Peyer's patch (tissue), 4 donors: Measurements from ENCODE around the gene FAM20B. TPM values are rescaled to one million over a fixed set of nuclear protein-coding genes. Genes with fewer than 3 reads are reported as not detected.

Experiments used
- DNase-seq, 3 donors: peaks; one replicate each; pipeline ENCODE4 v3.0.0-alpha.2; 2017 to 2019
- H3K27ac ChIP-seq, 4 donors: fragments of 200-600 bp; sonication (generic); one replicate each; pipeline ENCODE4 v1.5.1; 2016 to 2019
- H3K27me3 ChIP-seq, 2 donors: fragments of 200-600 bp; sonication (generic); one replicate each; pipeline ENCODE4 v1.5.1; 2019
- H3K36me3 ChIP-seq, 3 donors: fragments of 200-600 bp; sonication (generic); one replicate each; pipeline ENCODE4 v1.5.1; 2016 to 2019
- H3K4me1 ChIP-seq, 4 donors: fragments of 200-600 bp; sonication (generic); one replicate each; pipeline ENCODE4 v1.5.1; 2016 to 2019
- H3K4me3 ChIP-seq, 4 donors: fragments of 200-600 bp; sonication (generic); 1 replicate in 3 of 4; 2 replicates in 1 of 4; pipeline ENCODE4 v1.5.1; 2016 to 2019; ENCODE audit warnings: mild to moderate bottlenecking in 1 of 4
- H3K9me3 ChIP-seq, 4 donors: fragments of 200-600 bp; sonication (generic); one replicate each; pipeline ENCODE4 v1.5.1; 2016 to 2019; ENCODE audit warnings: mild to moderate bottlenecking in 1 of 4
- POLR2A ChIP-seq, 2 donors: fragments of 450-650 bp; IDR thresholded peaks; one replicate each; pipeline ENCODE4 v1.5.1; 2017; ENCODE audit warnings: antibody characterized with exemption in 2 of 2, mild to moderate bottlenecking in 2 of 2, moderate library complexity in 2 of 2
- total RNA-seq, 4 donors: library from RNA; depleted of rRNA; stranded (reverse); fragments of >200 nt; gene quantifications; one replicate each; pipeline ENCODE4 v1.1.0, GENCODE V29; 2016
- TF ChIP-seq, protein P1 (sequence below), 6 experiments: fragments of 450-650 bp in 4 of 6; fragments of 200-600 bp in 2 of 6; sonication (generic) in 1 of 6; IDR thresholded peaks; one replicate each; pipeline ENCODE4 v1.5.1; 2017 to 2019; ENCODE audit warnings: antibody characterized with exemption in 6 of 6, mild to moderate bottlenecking in 3 of 6, moderate library complexity in 1 of 6

Gene FAM20B
- total RNA-seq, 4 donors from 2014 or later = 13.8 to 18.8 (median 17.2) TPM

DNA sequence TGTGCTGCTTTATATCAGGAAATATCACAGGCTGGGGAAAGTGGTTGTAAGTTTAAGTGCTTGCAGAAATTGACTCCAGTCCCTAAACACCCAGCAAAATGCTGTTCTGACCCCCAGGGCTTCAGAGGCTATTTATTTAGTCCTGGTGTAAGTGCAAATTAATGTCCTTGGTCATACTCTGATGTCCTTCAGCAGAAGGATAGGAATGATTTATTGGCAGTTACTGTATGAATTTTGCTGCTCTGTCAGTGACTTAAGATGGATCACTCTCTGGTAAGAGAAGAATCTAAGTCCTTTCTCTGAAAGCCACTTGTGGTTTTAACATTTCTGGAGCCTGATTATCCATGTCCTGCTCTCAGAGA lies 21.9 kb downstream of the FAM20B start:
- no peak overlapping the region for H3K4me3 ChIP-seq
- no peak for DNase-seq
- H3K4me1 ChIP-seq = no peaks in the 10 kb centered on the region
- H3K27ac ChIP-seq = no peak overlapping the region
- H3K27me3 ChIP-seq = no peaks in the 10 kb centered on the region
- H3K9me3 ChIP-seq = no peaks in the 10 kb centered on the region
- TF ChIP-seq, protein P1, sequence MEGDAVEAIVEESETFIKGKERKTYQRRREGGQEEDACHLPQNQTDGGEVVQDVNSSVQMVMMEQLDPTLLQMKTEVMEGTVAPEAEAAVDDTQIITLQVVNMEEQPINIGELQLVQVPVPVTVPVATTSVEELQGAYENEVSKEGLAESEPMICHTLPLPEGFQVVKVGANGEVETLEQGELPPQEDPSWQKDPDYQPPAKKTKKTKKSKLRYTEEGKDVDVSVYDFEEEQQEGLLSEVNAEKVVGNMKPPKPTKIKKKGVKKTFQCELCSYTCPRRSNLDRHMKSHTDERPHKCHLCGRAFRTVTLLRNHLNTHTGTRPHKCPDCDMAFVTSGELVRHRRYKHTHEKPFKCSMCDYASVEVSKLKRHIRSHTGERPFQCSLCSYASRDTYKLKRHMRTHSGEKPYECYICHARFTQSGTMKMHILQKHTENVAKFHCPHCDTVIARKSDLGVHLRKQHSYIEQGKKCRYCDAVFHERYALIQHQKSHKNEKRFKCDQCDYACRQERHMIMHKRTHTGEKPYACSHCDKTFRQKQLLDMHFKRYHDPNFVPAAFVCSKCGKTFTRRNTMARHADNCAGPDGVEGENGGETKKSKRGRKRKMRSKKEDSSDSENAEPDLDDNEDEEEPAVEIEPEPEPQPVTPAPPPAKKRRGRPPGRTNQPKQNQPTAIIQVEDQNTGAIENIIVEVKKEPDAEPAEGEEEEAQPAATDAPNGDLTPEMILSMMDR (IDR thresholded peaks at IDR 0.05) = no peak
- TF ChIP-seq POLR2A (IDR thresholded peaks at IDR 0.05) = no peak
- H3K36me3 ChIP-seq = peaks cover 0 to 11% (median 0%) of the 10 kb centered on the region in 3 donors

DNA sequence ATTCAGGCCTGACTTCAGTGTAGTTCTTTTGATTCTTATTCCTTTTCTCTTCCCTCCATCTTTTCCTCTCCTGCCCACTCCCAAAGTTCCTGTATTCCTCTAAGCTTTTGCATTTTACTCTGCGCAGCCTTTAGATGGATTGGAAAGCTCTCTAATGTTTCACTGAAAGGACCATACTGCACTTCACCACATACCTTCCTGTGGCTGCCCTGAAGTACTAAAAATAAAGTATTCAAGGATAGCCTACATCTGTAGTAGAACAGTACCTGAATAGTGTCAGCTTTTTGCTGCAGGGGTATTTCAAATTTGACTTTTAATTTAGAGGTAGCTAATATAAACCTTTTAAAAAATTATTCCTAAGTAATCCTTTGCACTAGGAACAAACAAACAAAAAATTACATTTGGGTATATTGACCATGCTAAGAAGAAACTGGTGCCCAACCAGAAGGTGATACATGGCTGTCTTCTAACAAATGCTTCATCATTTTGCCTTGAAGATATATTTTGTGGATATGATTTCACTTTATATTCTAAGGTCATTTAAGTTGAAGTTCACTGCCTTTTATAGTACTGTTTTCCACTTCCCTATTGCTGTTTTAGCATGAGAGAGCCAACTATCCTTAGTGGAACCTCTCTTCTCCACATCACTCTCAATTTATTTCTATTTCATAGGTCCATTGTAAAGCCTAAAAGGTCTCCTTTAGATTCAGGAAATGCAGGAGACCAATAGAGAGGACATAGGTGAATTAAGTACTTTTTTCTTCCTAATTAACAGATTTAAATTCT lies 22.8 kb downstream of the FAM20B start:
- TF ChIP-seq POLR2A (IDR thresholded peaks at IDR 0.05) = no peak
- TF ChIP-seq, protein P1 (IDR thresholded peaks at IDR 0.05) = no peak
- H3K4me3 ChIP-seq = no peak overlapping the region
- no peak overlapping the region for H3K27ac ChIP-seq
- H3K4me1 ChIP-seq = no peaks in the 10 kb centered on the region
- no peak for DNase-seq
- no peaks in the 10 kb centered on the region for H3K9me3 ChIP-seq
- peaks cover 0 to 11% (median 0%) of the 10 kb centered on the region in 3 donors for H3K36me3 ChIP-seq
- no peaks in the 10 kb centered on the region for H3K27me3 ChIP-seq

DNA sequence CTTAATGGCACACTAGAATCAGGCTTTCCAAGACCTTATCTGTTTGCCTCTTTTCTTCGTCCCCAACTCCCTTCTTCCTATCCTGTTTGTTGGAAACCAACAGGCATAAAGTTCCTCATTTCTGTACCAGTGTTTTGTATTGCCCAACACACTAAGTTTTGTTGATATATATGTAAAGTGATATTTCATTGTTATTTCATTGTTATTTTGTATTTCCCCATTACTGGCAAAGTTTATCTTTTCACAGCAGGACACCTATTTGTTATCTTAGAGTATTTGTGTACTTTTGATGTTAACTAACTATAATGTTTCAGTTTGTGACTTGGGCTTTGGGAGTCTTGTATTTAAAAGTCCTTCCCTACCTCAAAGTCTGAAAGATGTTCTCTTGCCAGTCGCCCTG lies 27.1 kb downstream of the FAM20B start:
- no peak overlapping the region for H3K4me3 ChIP-seq
- no peak for DNase-seq
- no peak overlapping the region for H3K27ac ChIP-seq
- H3K4me1 ChIP-seq = no peaks in the 10 kb centered on the region
- H3K9me3 ChIP-seq = no peaks in the 10 kb centered on the region
- peaks cover 0 to 35% (median 0%) of the 10 kb centered on the region in 3 donors for H3K36me3 ChIP-seq
- TF ChIP-seq, protein P1 (IDR thresholded peaks at IDR 0.05) = no peak
- no peak for TF ChIP-seq POLR2A (IDR thresholded peaks at IDR 0.05)
- H3K27me3 ChIP-seq = no peaks in the 10 kb centered on the region

DNA sequence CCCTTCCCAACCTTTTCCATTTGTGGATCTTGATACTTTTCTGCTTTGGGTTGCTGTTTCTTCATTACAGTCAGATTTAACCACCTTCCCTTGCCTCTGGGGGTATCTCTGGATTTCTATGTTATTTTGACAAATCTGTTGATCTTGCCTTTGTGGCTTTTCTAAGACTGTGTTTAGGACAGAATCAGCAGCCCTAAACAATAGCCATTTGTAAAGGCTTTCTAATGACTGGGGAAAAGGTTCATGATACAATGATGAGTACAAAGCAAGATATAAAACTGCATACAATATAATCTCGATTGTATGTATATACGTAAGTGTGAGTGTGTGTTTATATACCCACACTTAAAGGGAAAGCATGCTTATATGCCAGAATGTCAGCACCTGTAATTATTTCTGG lies 27.8 kb downstream of the FAM20B start:
- TF ChIP-seq, protein P1 (IDR thresholded peaks at IDR 0.05) = no peak
- no peak for TF ChIP-seq POLR2A (IDR thresholded peaks at IDR 0.05)
- peaks cover 0 to 35% (median 0%) of the 10 kb centered on the region in 3 donors for H3K36me3 ChIP-seq
- no peak for DNase-seq
- no peaks in the 10 kb centered on the region for H3K9me3 ChIP-seq
- no peak overlapping the region for H3K4me3 ChIP-seq
- no peaks in the 10 kb centered on the region for H3K4me1 ChIP-seq
- no peak overlapping the region for H3K27ac ChIP-seq
- no peaks in the 10 kb centered on the region for H3K27me3 ChIP-seq

DNA sequence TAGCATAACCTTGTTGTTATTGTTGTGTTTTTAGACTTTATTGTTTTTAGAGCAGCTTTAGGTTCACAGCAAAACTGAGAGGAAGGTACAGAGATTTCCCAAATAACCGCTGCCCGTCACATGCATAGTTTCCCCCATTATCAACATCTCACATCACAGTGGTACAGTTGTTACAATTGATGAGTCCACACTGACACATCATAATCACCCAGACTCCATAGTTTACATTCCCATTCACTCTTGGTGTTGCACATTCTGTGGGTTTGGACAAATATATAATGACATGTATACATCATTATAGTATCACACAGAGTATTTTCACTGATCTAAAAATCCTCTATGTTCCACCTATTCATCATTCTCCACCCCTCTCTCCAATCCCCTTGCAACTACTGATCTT lies 30.2 kb downstream of the FAM20B start:
- Histone ChIP-seq H3K27me3 (no peaks in the 10 kb centered on the region), H3K36me3 (peaks cover 0 to 24% (median 0%) of the 10 kb centered on the region in 3 donors), H3K9me3 (no peaks in the 10 kb centered on the region), H3K27ac (no peak overlapping the region), H3K4me3 (no peak overlapping the region), H3K4me1 (no peaks in the 10 kb centered on the region)
- no peak for DNase-seq
- no peak for TF ChIP-seq POLR2A (IDR thresholded peaks at IDR 0.05)
- TF ChIP-seq, protein P1 (IDR thresholded peaks at IDR 0.05) = no peak
